A549 (cell line): Measurements from ENCODE around the gene USP32.

Experiments used
- CTCF ChIP-seq: fragments of >200 bp; sonication (Bioruptor Twin); formaldehyde crosslinking; IDR thresholded peaks from 3 replicates; pipeline ENCODE4 v1.5.1; 2016
- JUN ChIP-seq, 2 experiments: fragments of >200 bp; sonication (Bioruptor Twin); formaldehyde crosslinking; IDR thresholded peaks; 2 replicates in 1 of 2; 3 replicates in 1 of 2; pipeline ENCODE4 v1.6.1; 2016 to 2017
- MAX ChIP-seq: IDR thresholded peaks from 2 replicates; pipeline ENCODE4 v1.6.1; 2012
- RAD21 ChIP-seq, 2 experiments: fragments of >200 bp in 1 of 2; sonication (Bioruptor Twin) in 1 of 2; formaldehyde crosslinking in 1 of 2; IDR thresholded peaks in 1 of 2; conservative IDR thresholded peaks in 1 of 2; 2 replicates in 1 of 2; 3 replicates in 1 of 2; pipeline ENCODE4 v1.6.1; 2012 to 2018; ENCODE audit warnings: inconsistent platforms in 1 of 2
- REST ChIP-seq: fragments of 200-600 bp; sonication (generic); IDR thresholded peaks from 2 replicates; pipeline ENCODE4 v1.6.1; 2016; ENCODE audit warnings: antibody characterized with exemption, mild to moderate bottlenecking, moderate library complexity
- SMC3 ChIP-seq: fragments of >200 bp; sonication (Bioruptor Twin); formaldehyde crosslinking; IDR thresholded peaks from 3 replicates; pipeline ENCODE4 v1.6.1; 2018; ENCODE audit warnings: inconsistent platforms

GRCh38 chr17:60439501-60439900 is 47.6 kb upstream of the USP32 start:
- TF ChIP-seq MAX (no peak), SMC3 (no peak), CTCF (no peak), RAD21 (conservative IDR thresholded peaks at IDR 0.05 in 1 of 2, IDR thresholded peaks at IDR 0.05 in 1 of 2) (no peak), REST (no peak), JUN (IDR thresholded peaks at IDR 0.05) (no peak)
